Esophagus muscularis mucosa (tissue), 4 donors: ENCODE measurements around the gene RAP2A. TPM values are rescaled to one million over a fixed set of nuclear protein-coding genes. Genes with fewer than 3 reads are reported as not detected.

Source experiments
- DNase-seq: peaks from one replicate; pipeline ENCODE4 v3.0.0-alpha.2; 2017; ENCODE audit errors: extremely low spot score
- H3K27ac ChIP-seq, 4 donors: fragments of 200-600 bp; sonication (generic); replicated peaks in 1 of 4; 1 replicate in 3 of 4; 2 replicates in 1 of 4; pipeline ENCODE4 v1.5.1; 2016 to 2019; ENCODE audit warnings: mild to moderate bottlenecking in 1 of 4
- H3K27me3 ChIP-seq, 4 donors: fragments of 200-600 bp; sonication (generic); one replicate each; pipeline versions ENCODE4 v1.5.1 to v1.6.0; 2016 to 2019
- H3K36me3 ChIP-seq, 4 donors: fragments of 200-600 bp; sonication (generic); one replicate each; pipeline ENCODE4 v1.5.1; 2016 to 2019
- H3K4me1 ChIP-seq, 4 donors: fragments of 200-600 bp; sonication (generic); one replicate each; pipeline ENCODE4 v1.5.1; 2016 to 2019
- H3K4me3 ChIP-seq, 4 donors: fragments of 200-600 bp; sonication (generic); 1 replicate in 2 of 4; 2 replicates in 2 of 4; pipeline ENCODE4 v1.5.1; 2016 to 2019; ENCODE audit warnings: mild to moderate bottlenecking in 4 of 4, moderate library complexity in 1 of 4
- H3K9me3 ChIP-seq, 4 donors: fragments of 200-600 bp; sonication (generic); 1 replicate in 3 of 4; 2 replicates in 1 of 4; pipeline ENCODE4 v1.5.1; 2016 to 2019
- EP300 ChIP-seq: sonication (generic); formaldehyde crosslinking; IDR thresholded peaks from one replicate; pipeline ENCODE4 v1.6.1; 2017; ENCODE audit warnings: antibody characterized with exemption
- POLR2A ChIP-seq: fragments of 450-650 bp; IDR thresholded peaks from one replicate; pipeline ENCODE4 v1.6.1; 2017; ENCODE audit warnings: antibody characterized with exemption, moderate library complexity, mild to moderate bottlenecking, low read depth
- POLR2AphosphoS5 ChIP-seq, 2 donors: sonication (generic); formaldehyde crosslinking; IDR thresholded peaks; one replicate each; pipeline ENCODE4 v1.6.1; 2017; ENCODE audit warnings: antibody characterized with exemption in 2 of 2
- WGBS: methylation state at CpG from one replicate; pipeline ENCODE4 v1.1.5; 2018; 5-methylcytosine and 5-hydroxymethylcytosine counted together
- intact Hi-C: fragments of 100-400 bp; cut with DNase I; formaldehyde crosslinking; loops from one replicate; pipeline ENCODE4 v1.15.1; 2023
- total RNA-seq, 4 donors: library from RNA; depleted of rRNA; stranded (reverse); fragments of >200 nt; gene quantifications; one replicate each; pipeline versions ENCODE4 v1.1.0 to v1.2.1, GENCODE V29; 2016
- TF ChIP-seq, protein P1 (sequence below), 3 experiments: fragments of 200-600 bp in 2 of 3; fragments of 450-650 bp in 1 of 3; sonication (generic) in 2 of 3; IDR thresholded peaks; one replicate each; pipeline ENCODE4 v1.5.1; 2017 to 2019; ENCODE audit warnings: antibody characterized with exemption in 3 of 3, mild to moderate bottlenecking in 2 of 3, moderate library complexity in 1 of 3

The RAP2A gene
- total RNA-seq = 10 to 100 TPM; 24.1 to 27.8 (median 26.0) TPM

DNA sequence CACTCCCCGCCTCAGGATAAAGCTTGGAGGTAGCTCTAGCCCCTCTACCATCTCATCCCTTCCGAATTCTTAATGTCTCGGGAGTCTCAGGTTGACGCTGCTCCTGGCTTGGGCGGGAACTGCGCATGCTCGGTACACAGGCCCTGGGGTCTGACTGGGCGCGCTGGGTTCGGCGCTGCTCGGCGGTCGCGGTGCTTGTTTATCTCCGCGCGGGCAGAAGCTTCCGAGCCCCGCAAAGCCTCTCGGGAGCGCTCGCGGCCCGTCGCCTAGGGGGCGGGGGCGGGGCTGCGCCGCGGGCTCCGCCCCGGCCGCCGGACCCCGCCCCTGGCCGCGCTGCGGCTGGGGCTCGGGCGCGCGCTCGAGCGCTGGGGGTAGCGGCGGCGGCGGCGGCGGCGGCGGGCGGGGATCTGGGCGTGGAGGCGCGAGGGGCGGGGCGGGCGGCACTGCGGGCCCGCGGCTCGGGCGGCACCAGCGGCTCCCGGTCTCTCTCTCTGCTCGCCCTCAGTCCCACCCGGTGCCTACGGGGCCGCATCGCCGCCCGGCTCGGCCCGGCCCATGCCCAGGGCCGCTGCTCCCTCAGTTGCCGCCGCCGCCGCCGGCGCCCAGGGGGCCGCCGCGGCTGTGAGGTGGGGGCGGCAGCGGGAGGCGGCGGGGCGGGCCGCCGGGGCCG lies at the start of gene RAP2A:
Gene RAP2A, plus strand, starts transcription at position 443 of the 670 bp plus-strand sequence. CDS start 302 bp downstream, outside the sequence.
- Histone ChIP-seq H3K36me3 (peaks cover 0 to 4% (median 0%) of the 10 kb centered on the region in 4 donors), H3K4me1 (peaks cover 28 to 56% (median 44%) of the 10 kb centered on the region in 4 donors), H3K9me3 (no peaks in the 10 kb centered on the region), H3K4me3 (peak within 1 kb of the TSS; percentile 78 to 92 (median 83)), H3K27ac (peak within 1 kb of the TSS; percentile 99 to 100 (median 100)), H3K27me3 (no peaks in the 10 kb centered on the region)
- TF ChIP-seq, protein P1, sequence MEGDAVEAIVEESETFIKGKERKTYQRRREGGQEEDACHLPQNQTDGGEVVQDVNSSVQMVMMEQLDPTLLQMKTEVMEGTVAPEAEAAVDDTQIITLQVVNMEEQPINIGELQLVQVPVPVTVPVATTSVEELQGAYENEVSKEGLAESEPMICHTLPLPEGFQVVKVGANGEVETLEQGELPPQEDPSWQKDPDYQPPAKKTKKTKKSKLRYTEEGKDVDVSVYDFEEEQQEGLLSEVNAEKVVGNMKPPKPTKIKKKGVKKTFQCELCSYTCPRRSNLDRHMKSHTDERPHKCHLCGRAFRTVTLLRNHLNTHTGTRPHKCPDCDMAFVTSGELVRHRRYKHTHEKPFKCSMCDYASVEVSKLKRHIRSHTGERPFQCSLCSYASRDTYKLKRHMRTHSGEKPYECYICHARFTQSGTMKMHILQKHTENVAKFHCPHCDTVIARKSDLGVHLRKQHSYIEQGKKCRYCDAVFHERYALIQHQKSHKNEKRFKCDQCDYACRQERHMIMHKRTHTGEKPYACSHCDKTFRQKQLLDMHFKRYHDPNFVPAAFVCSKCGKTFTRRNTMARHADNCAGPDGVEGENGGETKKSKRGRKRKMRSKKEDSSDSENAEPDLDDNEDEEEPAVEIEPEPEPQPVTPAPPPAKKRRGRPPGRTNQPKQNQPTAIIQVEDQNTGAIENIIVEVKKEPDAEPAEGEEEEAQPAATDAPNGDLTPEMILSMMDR (IDR thresholded peaks at IDR 0.05) = no peak
- TF ChIP-seq EP300 (no peak), POLR2A (peak; percentile 45), POLR2AphosphoS5 (IDR thresholded peaks at IDR 0.05) (peak; percentile 87 to 94)
- DNase-seq = peak; percentile 94
- intact Hi-C loops = loop anchor here (5.0 to 10.0 kb wide), 2 partner anchors 209 to 312 kb away; partner anchors contain the start of gene MBNL2
- WGBS = 0% methylated on average over 2 of the region's 94 CpGs

GRCh38 chr13:97384371-97384770 lies 49.6 kb upstream of the RAP2A start:
- H3K36me3 ChIP-seq = peaks cover 7 to 49% (median 26%) of the 10 kb centered on the region in 4 donors
- H3K9me3 ChIP-seq = no peaks in the 10 kb centered on the region
- peaks cover 0 to 33% (median 16%) of the 10 kb centered on the region in 4 donors for H3K4me1 ChIP-seq
- no peak overlapping the region for H3K4me3 ChIP-seq
- no peak for DNase-seq
- TF ChIP-seq POLR2AphosphoS5 (IDR thresholded peaks at IDR 0.05) (no peak), EP300 (no peak), POLR2A (no peak)
- TF ChIP-seq, protein P1 (IDR thresholded peaks at IDR 0.05) = no peak
- intact Hi-C loops = no loop called here
- 70% methylated on average over 2 of the region's 2 CpGs for WGBS
- H3K27ac ChIP-seq = no peak overlapping the region
- H3K27me3 ChIP-seq = no peaks in the 10 kb centered on the region

DNA sequence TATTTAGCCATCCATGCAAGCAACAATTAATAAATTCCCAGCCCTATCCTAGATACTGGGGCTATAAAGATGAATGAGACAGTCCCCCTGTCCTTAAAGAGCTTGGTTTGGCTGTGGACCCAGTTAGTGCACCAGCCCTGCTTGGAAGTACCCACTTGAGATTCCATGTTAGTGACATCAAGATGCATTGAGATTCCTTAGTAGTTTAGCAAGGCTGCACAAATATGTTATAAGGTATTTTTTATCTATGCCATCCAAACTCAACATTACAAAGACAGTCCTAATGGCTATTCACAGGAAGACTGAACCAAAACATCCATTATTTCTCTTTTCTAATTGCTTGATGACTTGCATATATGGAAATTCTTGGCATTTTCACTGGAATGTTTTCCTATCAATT lies 48.8 kb upstream of the RAP2A start:
- intact Hi-C loops = no loop called here
- H3K27ac ChIP-seq = no peak overlapping the region
- H3K4me3 ChIP-seq = no peak overlapping the region
- H3K27me3 ChIP-seq = no peaks in the 10 kb centered on the region
- TF ChIP-seq, protein P1 (IDR thresholded peaks at IDR 0.05) = no peak
- TF ChIP-seq POLR2A (no peak), POLR2AphosphoS5 (IDR thresholded peaks at IDR 0.05) (no peak), EP300 (no peak)
- peaks cover 7 to 42% (median 22%) of the 10 kb centered on the region in 4 donors for H3K36me3 ChIP-seq
- no peaks in the 10 kb centered on the region for H3K9me3 ChIP-seq
- no peak for DNase-seq
- peaks cover 0 to 33% (median 16%) of the 10 kb centered on the region in 4 donors for H3K4me1 ChIP-seq

GRCh38 chr13:97385854-97386253 lies 48.1 kb upstream of the RAP2A start:
- TF ChIP-seq EP300 (no peak), POLR2A (no peak), POLR2AphosphoS5 (IDR thresholded peaks at IDR 0.05) (no peak)
- TF ChIP-seq, protein P1 (IDR thresholded peaks at IDR 0.05) = no peak
- H3K36me3 ChIP-seq = peaks cover 7 to 35% (median 18%) of the 10 kb centered on the region in 4 donors
- H3K4me3 ChIP-seq = no peak overlapping the region
- no peak overlapping the region for H3K27ac ChIP-seq
- H3K27me3 ChIP-seq = no peaks in the 10 kb centered on the region
- 91% methylated on average over 3 of the region's 3 CpGs for WGBS
- H3K9me3 ChIP-seq = no peaks in the 10 kb centered on the region
- intact Hi-C loops = no loop called here
- H3K4me1 ChIP-seq = peaks cover 0 to 33% (median 16%) of the 10 kb centered on the region in 4 donors
- no peak for DNase-seq
